Astrocyte of the cerebellum (primary cell): ENCODE data around the gene EED.
A peak's percentile ranks its signal among the peaks of the same experiment; 100 is the strongest.
"Not testable (repeated sequence)": the region's sequence is repeated elsewhere in the genome, so short reads cannot be mapped to it uniquely, and the experiment has no call there.

Experiments
- DNase-seq: peaks from one replicate; pipeline ENCODE4 v3.0.0-alpha.2; 2011; ENCODE audit warnings: low read depth
- H3K4me3 ChIP-seq: 2 replicates; pipeline ENCODE4 v1.5.1; 2011; ENCODE audit warnings: mild to moderate bottlenecking, low read depth, low read length, moderate library complexity
- in situ Hi-C: cut with HindIII; loops from 2 replicates; pipeline ENCODE4 v1.10.0; 2017; ENCODE audit warnings: low sequenced_read_pairs
- TF ChIP-seq, protein P1 (sequence below): IDR thresholded peaks from 2 replicates; pipeline ENCODE4 v1.5.1; 2012; ENCODE audit warnings: low read length, low read depth, moderate library complexity, mild to moderate bottlenecking; ENCODE audit errors: missing control alignments

Gene EED

GRCh38 chr11:86214710-86215109, 29.8 kb upstream of the EED start:
- in situ Hi-C loops, result loop anchor here (25.0 kb wide), 1 partner anchor 352 kb away; the partner anchor contains the start of gene CCDC83
- TF ChIP-seq, protein P1, sequence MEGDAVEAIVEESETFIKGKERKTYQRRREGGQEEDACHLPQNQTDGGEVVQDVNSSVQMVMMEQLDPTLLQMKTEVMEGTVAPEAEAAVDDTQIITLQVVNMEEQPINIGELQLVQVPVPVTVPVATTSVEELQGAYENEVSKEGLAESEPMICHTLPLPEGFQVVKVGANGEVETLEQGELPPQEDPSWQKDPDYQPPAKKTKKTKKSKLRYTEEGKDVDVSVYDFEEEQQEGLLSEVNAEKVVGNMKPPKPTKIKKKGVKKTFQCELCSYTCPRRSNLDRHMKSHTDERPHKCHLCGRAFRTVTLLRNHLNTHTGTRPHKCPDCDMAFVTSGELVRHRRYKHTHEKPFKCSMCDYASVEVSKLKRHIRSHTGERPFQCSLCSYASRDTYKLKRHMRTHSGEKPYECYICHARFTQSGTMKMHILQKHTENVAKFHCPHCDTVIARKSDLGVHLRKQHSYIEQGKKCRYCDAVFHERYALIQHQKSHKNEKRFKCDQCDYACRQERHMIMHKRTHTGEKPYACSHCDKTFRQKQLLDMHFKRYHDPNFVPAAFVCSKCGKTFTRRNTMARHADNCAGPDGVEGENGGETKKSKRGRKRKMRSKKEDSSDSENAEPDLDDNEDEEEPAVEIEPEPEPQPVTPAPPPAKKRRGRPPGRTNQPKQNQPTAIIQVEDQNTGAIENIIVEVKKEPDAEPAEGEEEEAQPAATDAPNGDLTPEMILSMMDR, result no peak
- H3K4me3 ChIP-seq, result no peak overlapping the region
- no peak for DNase-seq

DNA sequence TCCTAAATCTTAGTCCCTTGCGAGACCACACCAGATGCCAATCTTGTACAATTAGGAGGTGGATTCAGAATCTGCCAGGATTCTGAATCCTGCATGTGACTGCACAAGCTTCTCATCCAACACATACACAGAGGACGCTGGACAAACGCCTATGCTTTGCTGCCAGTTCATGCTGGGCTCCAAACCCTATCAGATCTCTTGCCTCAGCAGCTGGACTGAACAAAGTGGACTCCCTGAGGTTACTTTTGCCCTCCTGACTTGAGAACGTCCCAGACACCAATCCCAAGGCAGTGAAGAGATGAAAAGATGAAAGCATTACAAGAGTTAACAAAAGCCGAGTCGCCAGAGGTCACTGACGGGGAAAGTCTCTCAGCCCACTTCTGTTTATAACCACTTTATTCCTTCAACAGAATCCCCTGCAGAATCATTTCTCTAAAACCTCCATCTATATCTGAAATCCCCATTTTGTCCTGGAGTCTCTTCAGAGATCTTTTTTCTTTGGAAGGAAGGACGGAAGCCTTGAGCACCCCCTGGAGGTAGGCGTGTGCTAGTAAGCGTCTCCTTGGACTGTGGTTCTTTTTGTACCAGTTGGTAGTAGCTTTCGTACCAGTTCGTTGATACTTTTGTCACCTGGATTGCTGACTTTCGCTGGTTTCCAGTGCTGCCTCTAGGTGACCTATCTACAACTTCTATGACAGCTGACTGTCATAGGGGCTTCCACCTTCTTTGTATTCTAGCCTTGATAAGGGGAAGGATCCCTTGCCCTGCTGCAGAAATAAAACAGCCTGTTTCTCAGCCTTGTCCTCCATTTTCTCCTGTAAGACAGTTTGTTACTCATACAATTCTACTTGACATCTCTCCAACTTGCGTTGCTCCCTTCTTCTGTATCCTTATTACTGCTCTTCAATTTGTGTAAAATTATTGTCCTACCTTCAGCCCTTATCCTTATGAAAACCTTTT, 26.1 kb upstream of the EED start:
- in situ Hi-C loops, result loop anchor here (25.0 kb wide), 1 partner anchor 356 kb away; the partner anchor contains the start of gene CCDC83
- no peak overlapping the region for H3K4me3 ChIP-seq
- TF ChIP-seq, protein P1, result peak; percentile 97

GRCh38 chr11:86219311-86220193, 25.0 kb upstream of the EED start:
- H3K4me3 ChIP-seq, result no peak overlapping the region
- DNase-seq, result no peak
- TF ChIP-seq, protein P1, result no peak
- in situ Hi-C loops, result loop anchor here (25.0 kb wide), 1 partner anchor 357 kb away; the partner anchor contains the start of gene CCDC83

More for the DNA sequence above, 26.1 kb upstream of the EED start:
- peak; percentile 66 for DNase-seq

GRCh38 chr11:86220653-86221052, 23.9 kb upstream of the EED start:
- TF ChIP-seq, protein P1, result no peak
- in situ Hi-C loops, result loop anchor here (25.0 kb wide), 1 partner anchor 358 kb away; the partner anchor contains the start of gene CCDC83
- no peak for DNase-seq
- H3K4me3 ChIP-seq, result no peak overlapping the region

- DNase-seq, result no peak
- in situ Hi-C loops, result loop anchor here (25.0 kb wide), 1 partner anchor 360 kb away; the partner anchor contains the start of gene CCDC83
- TF ChIP-seq, protein P1, result no peak
- no peak overlapping the region for H3K4me3 ChIP-seq
These were observed 22.5 kb upstream of the EED start for GRCh38 chr11:86222081-86222480.

DNA sequence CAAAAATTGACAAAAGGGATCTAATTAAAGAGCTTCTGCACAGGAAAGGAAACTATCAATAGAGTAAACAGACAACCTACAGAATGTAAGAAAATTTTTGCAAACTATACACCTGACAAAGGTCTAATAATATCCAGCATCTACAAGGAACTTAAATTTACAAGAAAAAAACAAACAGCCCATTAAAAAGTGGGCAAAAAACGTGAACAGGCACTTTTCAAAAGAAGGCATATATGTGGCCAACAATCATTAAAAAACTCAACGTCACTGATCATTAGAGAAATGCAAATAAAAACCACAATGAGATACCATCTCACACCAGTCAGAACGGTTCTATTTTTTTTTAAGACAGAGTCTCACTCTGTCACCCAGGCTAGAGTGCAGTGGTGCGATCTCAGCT, 20.0 kb upstream of the EED start:
- not testable (repeated sequence) for DNase-seq
- in situ Hi-C loops, result loop anchor here (25.0 kb wide), 1 partner anchor 362 kb away; the partner anchor contains the start of gene CCDC83

GRCh38 chr11:86225344-86225743, 19.2 kb upstream of the EED start:
- DNase-seq, in situ Hi-C loops, H3K4me3 ChIP-seq: not testable (repeated sequence)

More for the DNA sequence above, 20.0 kb upstream of the EED start:
- H3K4me3 ChIP-seq, result not testable (repeated sequence)
